Activated CD4-positive, alpha-beta T cell treated with anti-CD3 and anti-CD28 coated beads, Interleukin-2, amount 10 ng/mL, durations not matched to agents 7 days and 5 days (primary cell): ENCODE results near the gene ANO2. TPM values are rescaled to one million over a fixed set of nuclear protein-coding genes. Genes with fewer than 3 reads are reported as not detected.

Source experiments
- CTCF ChIA-PET: fragments of 350-600 bp; sonication (Branson Sonifier 250); formaldehyde crosslinking; loops from one replicate; lab custom pipeline; 2021; ENCODE audit warnings: antibody characterized with exemption; lab: Charles Lee
- POLR2A ChIA-PET: fragments of 350-600 bp; sonication (Branson Sonifier 250); formaldehyde crosslinking; loops from one replicate; lab custom pipeline; 2021; ENCODE audit warnings: antibody characterized with exemption; lab: Charles Lee
- DNase-seq: peaks from one replicate; pipeline ENCODE4 v3.0.0-alpha.2; 2020
- H3K27ac Mint-ChIP-seq: one replicate; pipeline ENCODE4 v1.8.0; 2021; ENCODE audit warnings: mild to moderate bottlenecking, moderate library complexity, mixed read lengths
- H3K27me3 Mint-ChIP-seq: one replicate; pipeline ENCODE4 v1.8.0; 2021; ENCODE audit warnings: mixed read lengths
- H3K36me3 Mint-ChIP-seq: one replicate; pipeline ENCODE4 v1.8.0; 2021; ENCODE audit warnings: low read depth, mixed read lengths
- H3K4me1 Mint-ChIP-seq: one replicate; pipeline ENCODE4 v1.8.0; 2021; ENCODE audit warnings: mixed read lengths
- H3K4me3 Mint-ChIP-seq: one replicate; pipeline ENCODE4 v1.8.0; 2021; ENCODE audit warnings: mild to moderate bottlenecking, moderate library complexity, mixed read lengths
- H3K9me3 Mint-ChIP-seq: one replicate; pipeline ENCODE4 v1.8.0; 2021; ENCODE audit warnings: mixed read lengths
- total RNA-seq, 2 experiments: library from RNA; stranded (reverse); gene quantifications; one replicate each; pipeline ENCODE4 v1.2.3, GENCODE V29; 2021

The ANO2 gene
- total RNA-seq, 2 experiments from 2014 or later: not detected

DNA sequence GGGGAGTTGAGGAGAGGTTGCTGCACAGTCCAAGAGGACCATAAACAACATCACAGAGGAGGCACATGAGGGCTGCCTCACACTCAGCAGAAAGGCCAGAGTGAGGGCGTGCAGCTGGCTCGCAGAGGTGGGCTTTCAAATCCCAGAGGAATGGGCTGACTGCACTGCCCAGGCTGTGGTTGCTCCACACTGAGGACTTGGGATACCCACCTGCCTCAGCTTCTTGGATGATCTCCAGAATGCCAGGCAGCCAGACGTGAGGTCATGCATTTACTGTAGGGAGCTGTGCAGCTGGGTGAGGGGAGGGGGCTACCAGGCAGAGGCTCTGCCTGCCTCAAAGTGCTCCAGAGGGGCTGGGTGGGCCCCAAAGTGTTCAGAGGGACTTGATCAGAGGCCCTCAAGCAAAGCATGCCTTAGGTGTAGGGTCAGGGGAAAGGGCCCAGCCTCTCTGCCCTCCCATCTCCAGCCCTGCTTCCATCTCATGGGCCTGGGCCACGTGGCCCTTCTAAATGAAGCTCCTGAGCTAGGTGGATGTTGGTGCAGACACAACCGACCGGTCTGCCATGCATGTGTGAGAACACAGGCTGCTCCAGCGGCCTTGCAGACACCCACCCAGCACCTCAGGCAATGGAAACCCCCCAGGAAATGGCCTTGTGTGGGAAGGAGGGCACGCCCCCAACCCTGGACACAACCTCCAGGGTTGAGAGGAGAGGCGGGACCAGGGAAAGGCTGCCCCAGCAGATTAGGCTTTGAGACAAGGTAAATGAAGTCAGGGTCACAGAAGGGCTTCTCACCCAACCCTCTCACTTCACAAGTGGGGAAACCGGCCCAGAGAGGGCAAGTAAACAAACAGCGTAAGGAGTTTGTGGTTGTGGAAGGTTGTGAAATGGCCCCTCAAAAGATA is 422.4 kb downstream of the ANO2 start:
- H3K4me3 Mint-ChIP-seq: no peak overlapping the region
- DNase-seq: peak; percentile 4
- peaks cover 4% of the 10 kb centered on the region for H3K27me3 Mint-ChIP-seq
- POLR2A ChIA-PET: no interaction called here
- H3K36me3 Mint-ChIP-seq: no peaks in the 10 kb centered on the region
- no peak overlapping the region for H3K27ac Mint-ChIP-seq
- no peaks in the 10 kb centered on the region for H3K4me1 Mint-ChIP-seq
- H3K9me3 Mint-ChIP-seq: no peaks in the 10 kb centered on the region
- CTCF ChIA-PET: no interaction called here

DNA sequence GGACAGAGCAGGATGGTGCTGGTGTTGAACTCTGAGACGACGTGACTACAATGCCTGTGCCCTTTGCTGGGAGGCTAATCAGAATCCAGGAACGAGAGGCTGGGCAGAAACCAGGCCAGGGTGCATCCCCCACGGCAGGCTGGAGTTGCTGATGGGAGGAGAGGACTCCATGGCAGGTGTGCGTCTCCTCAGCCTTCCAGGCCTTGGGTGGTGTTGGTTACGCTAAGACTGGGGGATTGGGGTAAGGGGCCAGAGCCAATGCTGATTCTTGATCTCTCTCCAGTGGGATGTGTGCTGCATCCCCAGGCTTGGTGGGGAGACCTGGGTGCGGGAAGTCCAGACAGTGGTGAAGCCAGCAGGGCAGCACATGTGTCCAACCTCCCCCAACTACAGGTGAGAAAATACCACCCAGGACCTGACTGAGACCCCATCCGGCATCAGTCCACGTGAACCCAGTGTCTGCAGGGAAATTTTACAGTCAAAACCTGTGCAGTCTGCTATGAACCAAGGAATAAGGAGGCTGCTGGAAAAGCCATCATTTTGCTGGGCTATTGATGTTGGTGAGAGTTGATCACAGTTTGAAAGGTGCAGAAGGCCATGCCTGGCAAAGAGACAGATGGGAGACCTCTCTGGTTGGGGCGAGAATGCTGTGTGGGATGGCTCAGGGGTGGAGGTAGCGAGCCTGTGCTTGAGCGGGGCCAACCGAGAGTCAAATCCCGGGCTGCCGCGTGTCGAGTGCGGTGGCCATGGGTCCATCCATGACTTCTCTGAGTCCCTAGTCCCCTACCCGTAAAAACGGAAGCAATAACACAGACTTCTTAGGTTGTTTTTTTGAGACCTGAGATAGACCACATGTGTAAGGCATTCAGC is 423.4 kb downstream of the ANO2 start:
- POLR2A ChIA-PET: interaction anchor here (0.6 kb wide), 1 partner anchor 204 kb away, joined by 3 read pairs; no protein-coding TSS in a partner anchor
- Mint-ChIP-seq H3K9me3 (no peaks in the 10 kb centered on the region), H3K4me1 (no peaks in the 10 kb centered on the region)

GRCh38 chr12:5520831-5521230 is 424.2 kb downstream of the ANO2 start:
- Mint-ChIP-seq H3K36me3 (no peaks in the 10 kb centered on the region), H3K27me3 (no peaks in the 10 kb centered on the region), H3K4me3 (no peak overlapping the region), H3K27ac (no peak overlapping the region), H3K4me1 (no peaks in the 10 kb centered on the region), H3K9me3 (no peaks in the 10 kb centered on the region)
- peak; percentile 3 for DNase-seq
- ChIA-PET CTCF (no interaction called here), POLR2A (interaction anchor here (0.6 kb wide), 1 partner anchor 205 kb away, joined by 3 read pairs; no protein-coding TSS in a partner anchor)

More for the DNA sequence above, 423.4 kb downstream of the ANO2 start:
- H3K4me3 Mint-ChIP-seq: no peak overlapping the region
- CTCF ChIA-PET: no interaction called here
- H3K27me3 Mint-ChIP-seq: no peaks in the 10 kb centered on the region
- DNase-seq: peak; percentile 4
- H3K36me3 Mint-ChIP-seq: no peaks in the 10 kb centered on the region
- H3K27ac Mint-ChIP-seq: no peak overlapping the region

DNA sequence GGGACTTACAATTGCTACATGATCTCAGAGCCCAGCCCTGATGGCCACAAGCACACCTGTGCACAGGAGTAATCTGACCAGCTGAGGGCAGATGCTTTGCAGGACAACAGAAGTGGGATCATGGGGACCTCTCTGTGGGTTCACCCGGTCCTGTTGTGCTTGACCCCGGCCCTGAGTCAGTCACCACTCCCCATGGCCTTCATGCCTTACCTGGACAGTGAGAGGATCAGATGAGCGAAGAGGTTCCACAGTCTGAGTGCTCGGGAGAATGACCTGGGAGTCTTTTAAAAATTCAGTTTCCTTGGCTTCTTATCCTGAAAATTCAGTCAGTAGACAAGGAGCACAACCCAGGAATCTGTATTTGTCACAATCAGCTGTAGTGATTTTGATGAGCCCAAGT is 425.0 kb downstream of the ANO2 start:
- Mint-ChIP-seq H3K27me3 (no peaks in the 10 kb centered on the region), H3K27ac (no peak overlapping the region)
- CTCF ChIA-PET: no interaction called here

DNA sequence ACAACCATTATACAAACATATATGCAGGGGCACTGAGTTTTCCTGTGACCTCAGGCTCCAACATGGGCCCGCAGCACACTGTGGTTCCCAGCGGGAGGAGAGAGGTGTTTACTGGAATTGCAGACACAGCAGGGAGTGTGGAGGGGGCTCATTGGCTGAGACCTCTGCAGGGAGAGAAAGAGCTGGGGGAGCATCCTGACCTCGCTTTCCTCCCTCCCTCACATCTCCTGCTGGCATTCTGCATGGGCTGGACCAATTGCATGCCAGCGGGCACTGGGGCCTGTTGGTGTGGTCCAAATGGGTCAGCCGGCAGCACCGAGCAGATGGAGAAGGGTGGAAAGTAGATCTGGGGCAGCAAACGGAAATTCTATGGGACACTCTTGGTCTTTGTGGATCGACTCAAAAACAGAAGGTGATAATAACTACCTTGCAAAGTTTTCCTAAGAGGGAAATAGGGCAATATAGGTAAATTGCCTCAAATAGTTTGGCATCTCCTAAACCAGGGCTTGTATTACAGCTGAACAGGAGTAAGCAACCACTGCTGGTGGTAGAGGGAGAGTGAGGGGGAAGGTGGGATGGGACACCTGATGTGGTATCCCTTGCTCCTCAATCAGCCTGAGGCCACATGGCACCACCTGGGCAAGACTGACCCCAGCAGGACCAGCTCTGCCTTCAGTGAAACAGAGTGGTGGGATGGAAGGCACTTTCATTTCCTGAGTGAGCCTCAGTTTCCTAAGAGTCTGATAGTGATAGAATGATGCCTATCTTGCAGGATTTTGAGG is 426.3 kb downstream of the ANO2 start:
- POLR2A ChIA-PET: no interaction called here
- no peaks in the 10 kb centered on the region for H3K9me3 Mint-ChIP-seq
- no peaks in the 10 kb centered on the region for H3K27me3 Mint-ChIP-seq
- no peak overlapping the region for H3K27ac Mint-ChIP-seq
- no peaks in the 10 kb centered on the region for H3K4me1 Mint-ChIP-seq
- CTCF ChIA-PET: no interaction called here
- no peak overlapping the region for H3K4me3 Mint-ChIP-seq
- H3K36me3 Mint-ChIP-seq: no peaks in the 10 kb centered on the region
- peak; percentile 2 for DNase-seq

More for the DNA sequence above, 425.0 kb downstream of the ANO2 start:
- Mint-ChIP-seq H3K9me3 (no peaks in the 10 kb centered on the region), H3K4me3 (no peak overlapping the region), H3K36me3 (no peaks in the 10 kb centered on the region), H3K4me1 (no peaks in the 10 kb centered on the region)
- POLR2A ChIA-PET: no interaction called here
- peak; percentile 2 for DNase-seq

DNA sequence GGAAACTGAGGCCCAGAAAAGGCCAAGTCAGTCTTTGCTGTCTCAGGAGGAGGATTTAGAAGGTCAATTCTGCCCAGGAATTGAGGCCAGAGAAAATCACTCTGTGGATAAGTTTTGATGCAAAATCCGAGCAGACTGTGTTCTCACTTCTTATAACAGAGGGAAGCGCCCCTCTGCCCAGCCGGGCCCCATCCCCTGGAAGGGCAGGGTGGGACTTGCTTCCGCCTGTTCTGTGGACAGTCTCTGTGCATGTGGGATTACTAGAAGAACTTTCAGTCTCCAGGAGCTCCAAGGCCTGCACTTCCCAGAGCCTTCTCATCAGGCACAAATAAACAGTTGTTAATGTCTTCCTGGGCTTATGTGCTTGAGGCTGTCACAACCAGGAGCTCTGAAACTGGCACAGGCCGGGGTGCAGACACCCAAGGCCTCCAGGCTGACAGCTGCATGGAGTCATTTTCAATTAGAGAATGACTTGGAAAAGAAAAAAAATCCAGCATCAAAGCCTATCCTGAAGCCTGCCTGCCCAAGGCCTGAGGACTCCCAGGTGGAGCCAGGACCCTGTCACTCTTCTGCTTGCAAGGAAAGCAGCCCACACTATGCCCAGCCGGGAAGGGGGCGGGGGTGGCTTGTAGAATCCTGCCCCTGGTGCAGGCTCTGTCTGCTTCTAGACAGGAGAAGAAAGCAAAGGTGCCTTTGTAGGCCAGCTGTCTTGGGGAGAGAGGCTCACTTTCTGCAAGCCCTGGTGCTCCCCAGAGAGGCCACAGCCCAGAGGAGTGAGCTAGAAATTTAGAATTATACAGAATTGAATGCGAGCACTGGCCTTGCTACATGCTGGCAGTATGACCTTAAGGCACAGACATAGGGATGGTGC is 428.5 kb downstream of the ANO2 start:
- H3K27me3 Mint-ChIP-seq: no peaks in the 10 kb centered on the region
- ChIA-PET POLR2A (no interaction called here), CTCF (no interaction called here)
- no peak overlapping the region for H3K4me3 Mint-ChIP-seq
- no peak overlapping the region for H3K27ac Mint-ChIP-seq
- H3K4me1 Mint-ChIP-seq: no peaks in the 10 kb centered on the region
- no peaks in the 10 kb centered on the region for H3K36me3 Mint-ChIP-seq
- DNase-seq: no peak
- no peaks in the 10 kb centered on the region for H3K9me3 Mint-ChIP-seq

GRCh38 chr12:5515458-5515857 is 429.6 kb downstream of the ANO2 start:
- no peaks in the 10 kb centered on the region for H3K36me3 Mint-ChIP-seq
- H3K4me1 Mint-ChIP-seq: no peaks in the 10 kb centered on the region
- POLR2A ChIA-PET: no interaction called here
- no peaks in the 10 kb centered on the region for H3K9me3 Mint-ChIP-seq
- no peak overlapping the region for H3K4me3 Mint-ChIP-seq
- no peak for DNase-seq
- peaks cover 3% of the 10 kb centered on the region for H3K27me3 Mint-ChIP-seq
- no peak overlapping the region for H3K27ac Mint-ChIP-seq
- CTCF ChIA-PET: no interaction called here

GRCh38 chr12:5514545-5514944 is 430.5 kb downstream of the ANO2 start:
- no peak for DNase-seq
- Mint-ChIP-seq H3K36me3 (no peaks in the 10 kb centered on the region), H3K4me3 (no peak overlapping the region), H3K4me1 (no peaks in the 10 kb centered on the region), H3K9me3 (no peaks in the 10 kb centered on the region), H3K27me3 (peaks cover 3% of the 10 kb centered on the region), H3K27ac (no peak overlapping the region)
- ChIA-PET CTCF (no interaction called here), POLR2A (no interaction called here)

GRCh38 chr12:5514016-5514415 is 431.0 kb downstream of the ANO2 start:
- POLR2A ChIA-PET: no interaction called here
- Mint-ChIP-seq H3K36me3 (no peaks in the 10 kb centered on the region), H3K4me1 (no peaks in the 10 kb centered on the region), H3K27ac (no peak overlapping the region), H3K9me3 (no peaks in the 10 kb centered on the region), H3K27me3 (peaks cover 3% of the 10 kb centered on the region), H3K4me3 (no peak overlapping the region)
- CTCF ChIA-PET: no interaction called here
- no peak for DNase-seq

DNA sequence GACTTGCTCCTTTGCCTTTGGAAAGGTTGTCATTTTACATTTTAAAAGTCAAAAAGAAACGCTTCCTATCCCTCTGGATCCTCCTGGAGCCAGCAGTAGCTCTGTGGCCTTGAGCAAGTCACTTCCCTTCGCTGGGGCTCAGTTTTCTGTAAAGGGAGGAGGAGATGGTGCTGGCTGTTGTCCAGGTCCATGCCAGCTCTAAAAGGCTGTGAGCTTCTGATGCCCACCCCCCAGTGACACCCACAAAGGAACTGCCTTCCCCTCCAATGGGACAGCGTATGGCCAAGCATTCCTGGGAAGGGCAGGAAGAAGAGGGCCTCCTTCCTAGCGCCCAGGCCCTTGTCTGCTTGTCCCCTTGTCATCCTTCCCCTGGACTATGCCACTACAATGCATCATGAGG is 431.7 kb downstream of the ANO2 start:
- no peak overlapping the region for H3K27ac Mint-ChIP-seq
- no peaks in the 10 kb centered on the region for H3K9me3 Mint-ChIP-seq
- no peak overlapping the region for H3K4me3 Mint-ChIP-seq
- no peaks in the 10 kb centered on the region for H3K36me3 Mint-ChIP-seq
- POLR2A ChIA-PET: no interaction called here
- CTCF ChIA-PET: no interaction called here
- H3K4me1 Mint-ChIP-seq: no peaks in the 10 kb centered on the region
- no peak for DNase-seq
- peaks cover 3% of the 10 kb centered on the region for H3K27me3 Mint-ChIP-seq
